ENCODE measurements around the gene FRMPD3. TPM values are rescaled to one million over a fixed set of nuclear protein-coding genes. Genes with fewer than 3 reads are reported as not detected.

FRMPD3 gene
- total RNA-seq, 1 donor from 2014 or later, result 0.74 TPM

DNA sequence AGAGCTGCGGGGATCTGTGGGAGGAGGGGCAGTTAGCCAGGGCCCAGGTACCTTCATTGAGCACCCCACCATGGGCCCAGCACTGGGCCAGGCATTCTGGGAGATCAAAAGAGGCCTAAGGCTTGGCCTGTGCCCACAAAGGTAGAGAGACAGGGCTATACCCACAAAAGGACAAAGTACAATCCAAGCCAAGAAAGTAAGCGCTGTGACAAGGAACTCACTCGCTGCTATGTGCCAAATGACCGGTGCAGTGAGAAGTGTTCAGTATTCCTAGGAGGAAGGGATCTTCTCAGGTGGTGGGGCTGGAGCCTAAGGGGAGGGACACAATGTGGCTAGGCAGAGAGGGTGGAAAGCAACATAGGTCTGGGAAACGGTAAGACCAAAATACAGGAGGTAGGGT, 8.8 kb upstream of the FRMPD3 start:
- no peak for DNase-seq (ENCODE audit: low spot score, unreplicated experiment)
- no peak overlapping the region for H3K27ac Mint-ChIP-seq
- no peak for TF ChIP-seq CTCF (IDR thresholded peaks at IDR 0.05; ENCODE audit: unreplicated experiment)
- no peak overlapping the region for H3K4me3 Mint-ChIP-seq (ENCODE audit: low read depth)
- no peaks in the 10 kb centered on the region for H3K36me3 Mint-ChIP-seq (ENCODE audit: insufficient read depth)
- no peaks in the 10 kb centered on the region for H3K27me3 Mint-ChIP-seq
- H3K9me3 Mint-ChIP-seq (ENCODE audit: low read depth), result peaks cover 17% of the 10 kb centered on the region
- H3K4me1 Mint-ChIP-seq (ENCODE audit: low read depth), result peaks cover 27% of the 10 kb centered on the region

GRCh38 chrX:107442914-107443527, 6.4 kb upstream of the FRMPD3 start:
- peaks cover 27% of the 10 kb centered on the region for H3K4me1 Mint-ChIP-seq (ENCODE audit: low read depth)
- peaks cover 14% of the 10 kb centered on the region for H3K27me3 Mint-ChIP-seq
- no peak for TF ChIP-seq CTCF (IDR thresholded peaks at IDR 0.05; ENCODE audit: unreplicated experiment)
- no peaks in the 10 kb centered on the region for H3K36me3 Mint-ChIP-seq (ENCODE audit: insufficient read depth)
- no peak overlapping the region for H3K27ac Mint-ChIP-seq
- DNase-seq (ENCODE audit: low spot score, unreplicated experiment), result no peak
- H3K4me3 Mint-ChIP-seq (ENCODE audit: low read depth), result no peak overlapping the region
- H3K9me3 Mint-ChIP-seq (ENCODE audit: low read depth), result peaks cover 13% of the 10 kb centered on the region

GRCh38 chrX:107445146-107445545, 4.3 kb upstream of the FRMPD3 start:
- H3K4me1 Mint-ChIP-seq (ENCODE audit: low read depth), result peaks cover 28% of the 10 kb centered on the region
- no peak for DNase-seq (ENCODE audit: low spot score, unreplicated experiment)
- H3K4me3 Mint-ChIP-seq (ENCODE audit: low read depth), result no peak overlapping the region
- peaks cover 7% of the 10 kb centered on the region for H3K9me3 Mint-ChIP-seq (ENCODE audit: low read depth)
- H3K27me3 Mint-ChIP-seq, result peaks cover 23% of the 10 kb centered on the region
- H3K36me3 Mint-ChIP-seq (ENCODE audit: insufficient read depth), result no peaks in the 10 kb centered on the region
- H3K27ac Mint-ChIP-seq, result no peak overlapping the region
- TF ChIP-seq CTCF (IDR thresholded peaks at IDR 0.05; ENCODE audit: unreplicated experiment), result no peak

- no peak overlapping the region for H3K4me3 Mint-ChIP-seq (ENCODE audit: low read depth)
- no peak overlapping the region for H3K27ac Mint-ChIP-seq
- peaks cover 28% of the 10 kb centered on the region for H3K4me1 Mint-ChIP-seq (ENCODE audit: low read depth)
- DNase-seq (ENCODE audit: low spot score, unreplicated experiment), result no peak
- TF ChIP-seq CTCF (IDR thresholded peaks at IDR 0.05; ENCODE audit: unreplicated experiment), result no peak
- H3K36me3 Mint-ChIP-seq (ENCODE audit: insufficient read depth), result no peaks in the 10 kb centered on the region
- peaks cover 7% of the 10 kb centered on the region for H3K9me3 Mint-ChIP-seq (ENCODE audit: low read depth)
- peaks cover 28% of the 10 kb centered on the region for H3K27me3 Mint-ChIP-seq
Measured at GRCh38 chrX:107445631-107446030, 3.8 kb upstream of the FRMPD3 start.

- Mint-ChIP-seq H3K4me1 (ENCODE audit: low read depth) (peaks cover 21% of the 10 kb centered on the region), H3K4me3 (ENCODE audit: low read depth) (no peak overlapping the region), H3K27me3 (peaks cover 44% of the 10 kb centered on the region), H3K36me3 (ENCODE audit: insufficient read depth) (no peaks in the 10 kb centered on the region), H3K9me3 (ENCODE audit: low read depth) (peaks cover 3% of the 10 kb centered on the region), H3K27ac (no peak overlapping the region)
- DNase-seq (ENCODE audit: low spot score, unreplicated experiment), result no peak
- TF ChIP-seq CTCF (IDR thresholded peaks at IDR 0.05; ENCODE audit: unreplicated experiment), result no peak
Measured at GRCh38 chrX:107447642-107448041, 1.8 kb upstream of the FRMPD3 start.

All from progenitor cell of endocrine pancreas (in vitro differentiated cells).